K562 (cell line): ENCODE measurements around the gene NFIC. TPM values are rescaled to one million over a fixed set of nuclear protein-coding genes. Genes with fewer than 3 reads are reported as not detected.

Experiments
- ATAC-seq: fragments of 200-7000 bp; cut with Tn5 transposase; 3 replicates; pipeline ENCODE4 v1.9.1; 2020; ENCODE audit warnings: moderate library complexity
- BruUV-seq: library from RNA; stranded (reverse); fragments of 400-500 nt; replicated peaks from 2 replicates; lab custom pipeline; 2021; lab: Mats Ljungman, UMichigan
- CTCF ChIA-PET: fragments of 300-600 bp; formaldehyde crosslinking; extraction: SDS; loops from one replicate; lab custom pipeline; 2021; ENCODE audit warnings: low intra/inter-chr PET ratio; lab: Yijun Ruan, JAX
- POLR2A ChIA-PET: fragments of 300-600, 350-650 bp; sonication (Branson Sonifier 250); formaldehyde crosslinking; extraction: SDS; loops from one replicate; lab custom pipeline; 2021; ENCODE audit warnings: antibody characterized with exemption, inconsistent platforms; lab: Yijun Ruan, JAX
- DNase-seq, 4 experiments: peaks; one replicate each; pipeline versions ENCODE4 v3.0.0 to v3.0.0-alpha.2; 2011 to 2018; ENCODE audit warnings: low spot score in 3 of 4, mixed read lengths in 3 of 4; ENCODE audit errors: extremely low read depth in 1 of 4
- FAIRE-seq: peaks from 2 replicates; lab custom pipeline; 2011; peaks lifted over from hg19 to GRCh38; lab: Jason Lieb, UNC
- H2AFZ ChIP-seq: 2 replicates; pipeline ENCODE4 v1.6.0; 2011; ENCODE audit warnings: low read depth, low read length, control low read depth, inconsistent platforms
- H3K27ac ChIP-seq: fragments of 200-600 bp; 3 replicates; pipeline ENCODE4 v1.8.0; 2011; ENCODE audit warnings: low read depth, mild to moderate bottlenecking, control low read depth, inconsistent platforms, low read length, moderate library complexity, mixed read lengths; ENCODE audit errors: extremely low read depth
- H3K27me3 ChIP-seq, 2 experiments: fragments of 300-600 bp in 1 of 2; 2 replicates in 1 of 2; 3 replicates in 1 of 2; pipeline versions ENCODE4 v1.6.0 to v1.8.0; 2011; ENCODE audit warnings: inconsistent platforms in 2 of 2, low read length in 2 of 2, mild to moderate bottlenecking in 1 of 2, mixed read lengths in 1 of 2, moderate library complexity in 1 of 2; ENCODE audit not compliant: control insufficient read depth in 2 of 2, insufficient read depth in 2 of 2
- H3K36me3 ChIP-seq: fragments of 300-600 bp; 3 replicates; pipeline ENCODE4 v1.8.0; 2011; ENCODE audit warnings: mild to moderate bottlenecking, low read length, inconsistent platforms; ENCODE audit not compliant: control insufficient read depth, insufficient read depth
- H3K4me1 ChIP-seq, 2 experiments: fragments of 200-600 bp in 1 of 2; replicated peaks in 1 of 2; 2 replicates in 1 of 2; 3 replicates in 1 of 2; pipeline versions ENCODE4 v1.5.1 to v1.8.0; 2011; ENCODE audit warnings: inconsistent platforms in 2 of 2, low read length in 2 of 2, mild to moderate bottlenecking in 1 of 2, mixed read lengths in 1 of 2, moderate library complexity in 1 of 2; ENCODE audit not compliant: control insufficient read depth in 2 of 2, insufficient read depth in 2 of 2
- H3K4me2 ChIP-seq: 2 replicates; pipeline ENCODE4 v1.6.1; 2011; ENCODE audit warnings: low read length, control low read depth, inconsistent platforms, mixed read lengths; ENCODE audit not compliant: insufficient read depth
- H3K4me3 ChIP-seq: fragments of 200-600 bp; sonication (generic), shearing (Covaris generic); 2 replicates; pipeline ENCODE4 v1.5.1; 2016; ENCODE audit warnings: control low read depth, inconsistent platforms
- H3K79me2 ChIP-seq: fragments of 200-600 bp; 3 replicates; pipeline ENCODE4 v1.8.0; 2011; ENCODE audit warnings: low read length, inconsistent platforms; ENCODE audit not compliant: control insufficient read depth, insufficient read depth
- H3K9ac ChIP-seq, 2 experiments: 2 replicates each; pipeline versions ENCODE4 v1.6.0 to v1.6.1; 2011; ENCODE audit warnings: low read depth in 2 of 2, low read length in 2 of 2, control low read depth in 1 of 2, inconsistent platforms in 1 of 2, mild to moderate bottlenecking in 1 of 2, mixed read lengths in 1 of 2; ENCODE audit not compliant: insufficient read depth in 1 of 2
- H3K9me1 ChIP-seq: one replicate; pipeline ENCODE4 v1.6.0; 2011; ENCODE audit warnings: inconsistent platforms, mild to moderate bottlenecking, low read length, moderate library complexity; ENCODE audit not compliant: control insufficient read depth, insufficient read depth
- H3K9me3 ChIP-seq: replicated peaks from 2 replicates; pipeline ENCODE4 v1.5.1; 2011; ENCODE audit warnings: low read depth, low read length, inconsistent platforms; ENCODE audit not compliant: control insufficient read depth, insufficient read depth
- H4K20me1 ChIP-seq: replicated peaks from 2 replicates; pipeline ENCODE4 v1.6.1; 2011; ENCODE audit warnings: low read length, inconsistent platforms, mixed read lengths; ENCODE audit not compliant: control insufficient read depth, insufficient read depth
- ADNP ChIP-seq: fragments of 200-800 bp; sonication (Bioruptor generic); IDR thresholded peaks from 2 replicates; pipeline ENCODE4 v1.6.1; 2016; ENCODE audit warnings: missing genetic modification characterization, missing compliant biosample characterization
- BCOR ChIP-seq: fragments of 450-650 bp; IDR thresholded peaks from 2 replicates; pipeline ENCODE4 v1.6.1; 2016
- CBX1 ChIP-seq: sonication (generic); IDR thresholded peaks from 2 replicates; pipeline ENCODE4 v1.6.1; 2016; ENCODE audit warnings: antibody characterized with exemption, low read depth, mild to moderate bottlenecking
- CXXC5 ChIP-seq: fragments of 250-450 bp; sonication (Bioruptor Pico); IDR thresholded peaks from 2 replicates; pipeline ENCODE4 v1.8.0; 2022; ENCODE audit warnings: inconsistent platforms, mild to moderate bottlenecking, moderate library complexity
- DPF2 ChIP-seq: fragments of 450-650 bp; IDR thresholded peaks from 2 replicates; pipeline ENCODE4 v1.6.1; 2016
- KDM1A ChIP-seq, 2 experiments: fragments of 450-650 bp; IDR thresholded peaks; 2 replicates each; pipeline ENCODE4 v1.6.1; 2016; ENCODE audit warnings: mild to moderate bottlenecking in 2 of 2
- RBM25 ChIP-seq: fragments of 200-400 bp; formaldehyde crosslinking; IDR thresholded peaks from 2 replicates; pipeline ENCODE4 v1.6.1; 2018; ENCODE audit warnings: low read length, low read depth, moderate library complexity; ENCODE audit not compliant: severe bottlenecking
- RCOR1 ChIP-seq, 2 experiments: IDR thresholded peaks; 2 replicates each; pipeline ENCODE4 v1.6.1; 2012; ENCODE audit warnings: low read depth in 2 of 2, low read length in 2 of 2, borderline replicate concordance in 1 of 2, improper control_type of control experiment in 1 of 2
- SIN3A ChIP-seq, 2 experiments: fragments of 150-350 bp in 1 of 2; IDR thresholded peaks; 2 replicates each; pipeline ENCODE4 v1.6.1; 2011 to 2016; ENCODE audit warnings: borderline replicate concordance in 2 of 2, low read depth in 2 of 2, low read length in 2 of 2, mild to moderate bottlenecking in 2 of 2, moderate library complexity in 2 of 2; ENCODE audit not compliant: control insufficient read depth in 1 of 2
- TBL1XR1 ChIP-seq, 2 experiments: IDR thresholded peaks; 2 replicates each; pipeline ENCODE4 v1.6.1; 2012; ENCODE audit warnings: improper control_type of control experiment in 2 of 2, low read length in 2 of 2, mild to moderate bottlenecking in 1 of 2
- ZKSCAN8 ChIP-seq: fragments of 200-800 bp; sonication (Bioruptor generic); IDR thresholded peaks from 2 replicates; pipeline ENCODE4 v1.6.1; 2016; ENCODE audit warnings: missing genetic modification characterization, missing compliant biosample characterization
- WGBS: fragments of 100-300 bp; shearing (Covaris generic); methylation state at CpG from one replicate; pipeline ENCODE4 v1.1.6; 2016; ENCODE audit warnings: low coverage, mixed read lengths; ENCODE audit not compliant: insufficient coverage; ENCODE audit errors: missing lambda C conversion rate; 5-methylcytosine and 5-hydroxymethylcytosine counted together
- in situ Hi-C: fragments of 300-500 bp; cut with MboI; formaldehyde crosslinking; loops from 4 replicates; pipeline ENCODE4 v1.15.0; 2018; ENCODE audit warnings: inconsistent platforms, mixed read lengths
- intact Hi-C: fragments of 100-400 bp; cut with micrococcal nuclease; formaldehyde crosslinking; loops from 2 replicates; pipeline ENCODE4 v1.14.2; 2022
- polyA plus RNA-seq, 8 experiments: library from polyadenylated mRNA; depleted of rRNA in 4 of 8; stranded (reverse) in 5 of 8; unstranded in 3 of 8; fragments of >200 nt; fragmentation: Nextera tagmentation in 2 of 8; fragmentation: Illumina TruSeq in 1 of 8; extraction: Ambion mirVana in 2 of 8; extraction: Trizol in 1 of 8; gene quantifications; 2 replicates each; pipeline versions ENCODE4 v1.2.1 to v1.2.3, GENCODE V29; 2011 to 2014; ENCODE audit warnings: inconsistent platforms in 1 of 8, missing spikeins in 1 of 8
- total RNA-seq, 7 experiments: library from RNA; depleted of rRNA in 6 of 7; stranded (reverse); fragments of >200 nt in 6 of 7; fragmentation: Illumina TruSeq in 2 of 7; extraction: Trizol in 2 of 7; gene quantifications; 2 replicates each; pipeline versions ENCODE4 v1.2.1 to v1.2.3, GENCODE V29; 2011 to 2021; ENCODE audit warnings: low replicate concordance in 1 of 7
- TF ChIP-seq, protein P1 (sequence below): fragments of 250-450 bp; sonication (Bioruptor Pico); IDR thresholded peaks from 2 replicates; pipeline ENCODE4 v1.4.0; 2020; ENCODE audit warnings: mild to moderate bottlenecking

The NFIC gene
- total and polyA plus RNA-seq, 9 of the 15 experiments (the other 6 are each of a cell fraction or from before 2014, with no cell fraction given): 0.71 to 62.1 (median 6.9) TPM

DNA sequence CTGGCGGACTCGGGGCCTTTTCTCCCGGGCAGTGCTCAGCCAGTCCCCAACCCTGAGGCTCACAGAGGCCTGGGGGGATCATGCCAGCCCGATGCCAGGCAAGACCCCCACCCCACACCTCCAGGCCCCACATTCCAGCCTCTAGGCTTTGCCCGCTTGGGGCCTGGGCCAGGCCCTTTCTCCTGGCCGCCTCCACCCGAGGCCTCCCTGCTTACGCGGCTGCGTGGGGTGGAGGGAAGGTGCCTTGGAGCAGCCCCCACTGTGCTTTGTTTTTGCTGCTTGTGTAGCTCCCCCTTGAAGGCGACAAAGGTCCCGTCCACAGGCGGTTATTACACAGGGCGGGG, 75.6 kb downstream of the NFIC start (continued):
- TF ChIP-seq, protein P1, sequence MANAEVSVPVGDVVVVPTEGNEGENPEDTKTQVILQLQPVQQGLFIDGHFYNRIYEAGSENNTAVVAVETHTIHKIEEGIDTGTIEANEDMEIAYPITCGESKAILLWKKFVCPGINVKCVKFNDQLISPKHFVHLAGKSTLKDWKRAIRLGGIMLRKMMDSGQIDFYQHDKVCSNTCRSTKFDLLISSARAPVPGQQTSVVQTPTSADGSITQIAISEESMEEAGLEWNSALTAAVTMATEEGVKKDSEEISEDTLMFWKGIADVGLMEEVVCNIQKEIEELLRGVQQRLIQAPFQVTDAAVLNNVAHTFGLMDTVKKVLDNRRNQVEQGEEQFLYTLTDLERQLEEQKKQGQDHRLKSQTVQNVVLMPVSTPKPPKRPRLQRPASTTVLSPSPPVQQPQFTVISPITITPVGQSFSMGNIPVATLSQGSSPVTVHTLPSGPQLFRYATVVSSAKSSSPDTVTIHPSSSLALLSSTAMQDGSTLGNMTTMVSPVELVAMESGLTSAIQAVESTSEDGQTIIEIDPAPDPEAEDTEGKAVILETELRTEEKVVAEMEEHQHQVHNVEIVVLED: no peak
- TF ChIP-seq DPF2 (no peak), CXXC5 (CRISPR knock-in tag) (no peak), TBL1XR1 (IDR thresholded peaks at IDR 0.05; ENCODE audit: low read length in 2 of 2) (no peak)
- TF ChIP-seq, all 486 proteins: peak for 2

DNA sequence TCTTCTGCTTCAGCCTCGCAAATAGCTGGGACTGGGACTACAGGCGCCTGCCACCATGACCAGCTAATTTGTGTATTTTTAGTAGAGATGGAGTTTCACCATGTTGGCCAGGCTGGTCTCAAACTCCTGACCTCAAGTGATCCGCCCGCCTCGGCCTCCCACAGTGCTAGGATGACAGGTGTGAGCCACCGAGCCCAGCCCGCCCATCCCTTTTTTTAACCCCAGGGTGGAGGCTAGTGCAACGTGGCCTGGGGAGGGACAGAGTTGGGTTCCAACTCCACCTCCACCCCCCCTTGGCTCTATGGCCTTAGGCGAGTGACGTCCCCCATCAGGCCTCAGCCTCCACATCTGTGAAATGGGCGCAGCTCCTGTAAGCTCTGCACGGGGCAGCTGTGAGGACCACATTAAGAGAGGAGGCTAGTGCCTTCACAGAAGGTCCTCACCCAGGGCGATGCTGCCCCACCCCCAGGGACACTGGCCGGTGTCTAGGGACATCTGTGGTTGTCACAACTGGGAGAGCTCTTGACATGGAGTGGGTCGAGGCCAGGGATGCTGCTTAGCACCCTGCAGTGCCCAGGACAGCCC, 76.2 kb downstream of the NFIC start:
- in situ Hi-C loops (no loop called here), intact Hi-C loops (no loop called here)
- Histone ChIP-seq H3K79me2 (peaks cover 33% of the 10 kb centered on the region), H3K27me3 (no peaks in the 10 kb centered on the region), H3K4me2 (no peak overlapping the region), H3K9ac (no peak overlapping the region), H3K9me3 (no peaks in the 10 kb centered on the region), H3K4me3 (no peak overlapping the region), H3K4me1 (peaks cover 0 to 18% of the 10 kb centered on the region in 2 experiments; a peak in 2 of 5 replicates), H3K27ac (no peak overlapping the region), H4K20me1 (peaks cover 5% of the 10 kb centered on the region), H2AFZ (no peak overlapping the region), H3K36me3 (peaks cover 85% of the 10 kb centered on the region), H3K9me1 (no peaks in the 10 kb centered on the region)
- ChIA-PET CTCF (no interaction called here), POLR2A (interaction anchor here (0.5 to 0.9 kb wide), 2 partner anchors 66 to 536 kb away, joined by 3 read pairs; no protein-coding TSS in a partner anchor)
- WGBS: 96% methylated on average over 14 of the region's 15 CpGs
- ATAC-seq (no peak), FAIRE-seq (no peak), DNase-seq (no peak)
- no TSS peak for BruUV-seq
- peak; percentile 58; the same call in 1 of the 2 replicates for TF ChIP-seq ADNP (tag)
- peak in 1 of 2 experiments; percentile 36; a peak in 1 of 4 replicates for TF ChIP-seq RCOR1 (IDR thresholded peaks at IDR 0.05; ENCODE audit: borderline replicate concordance in 1 of 2, low read depth in 2 of 2, low read length in 2 of 2)
- TF ChIP-seq KDM1A (IDR thresholded peaks at IDR 0.05): peak in 1 of 2 experiments; percentile 13; a peak in 1 of 4 replicates
- TF ChIP-seq RBM25: peak; percentile 63
- peak; percentile 54; the same call in 1 of the 2 replicates for TF ChIP-seq CBX1
- no peak for TF ChIP-seq ZKSCAN8 (CRISPR knock-in tag)
- no peak for TF ChIP-seq SIN3A (IDR thresholded peaks at IDR 0.05; ENCODE audit: borderline replicate concordance in 2 of 2, control insufficient read depth in 1 of 2, low read depth in 2 of 2, low read length in 2 of 2)
- peak; percentile 83 for TF ChIP-seq BCOR
